ENCODE data around the gene PECR. TPM values are rescaled to one million over a fixed set of nuclear protein-coding genes. Genes with fewer than 3 reads are reported as not detected.

PECR gene
- total RNA-seq (10 to 100 TPM; 14.3 to 25.9 TPM), polyA plus RNA-seq (10 to 100 TPM; 10.6 to 12.5 TPM)
- long read RNA-seq, donor 1, partial matches to known transcripts: 0 of 3 reads
- long read RNA-seq, donor 1, other reads (novel, unspliced or antisense): 0 of 3 reads
- long read RNA-seq, donor 2: 0 reads
- long read RNA-seq, donor 3, partial matches to known transcripts: 0 of 4 reads
- long read RNA-seq, donor 3, other reads (novel, unspliced or antisense): 0 of 4 reads
- long read RNA-seq, donor 4: 0 reads
- long read RNA-seq, donor 5: 0 reads

DNA sequence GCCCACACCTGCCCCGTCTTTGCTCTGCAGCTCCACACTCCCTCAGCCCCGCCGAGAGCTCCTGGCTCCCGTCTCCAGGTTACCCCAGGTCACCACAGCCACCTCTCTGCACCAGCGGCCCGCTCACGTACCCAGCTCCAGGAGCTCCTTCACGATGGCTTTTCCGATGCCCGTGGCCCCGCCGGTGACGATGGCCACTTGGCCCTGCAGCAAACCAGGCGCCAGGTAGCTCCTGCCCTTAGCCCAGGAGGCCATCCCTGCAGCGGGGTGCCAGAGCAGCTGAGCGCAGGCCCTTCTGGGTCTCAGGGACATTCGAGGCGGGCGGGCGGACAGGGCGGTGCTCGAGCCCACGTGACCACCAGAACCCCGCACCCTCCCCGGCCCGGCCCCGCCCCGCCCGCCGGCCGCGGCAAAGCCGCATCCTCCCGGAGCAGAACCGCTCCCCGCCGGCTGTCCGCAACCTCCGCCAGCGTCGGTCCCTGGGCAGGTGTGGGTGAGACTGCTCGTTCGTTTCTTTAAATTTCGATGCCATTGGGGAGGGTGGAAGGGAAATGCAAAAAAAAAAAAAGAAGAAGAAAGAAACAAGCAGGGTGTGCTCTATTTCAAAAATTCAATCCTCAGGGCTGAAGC is at the start of gene PECR, which contains the start of gene TMEM169:
Gene PECR (minus strand): TSS at position 323 of the 630 bp plus-strand sequence. CDS start 68 bp downstream, at position 255.
Gene TMEM169 (plus strand): TSS at position 433 of the 630 bp plus-strand sequence. CDS start 14,045 bp downstream, outside the sequence.
- peak; percentile 70 to 81 (median 75) for DNase-seq
- Histone ChIP-seq H3K27me3 (ENCODE audit: control insufficient read depth in 3 of 3, insufficient read depth in 3 of 3, low read length in 2 of 3) (peaks cover 0 to 3% (median 3%) of the 10 kb centered on the region in 3 donors), H3K4me3 (peak within 1 kb of the TSS; percentile 98), H3K9me3 (ENCODE audit: control insufficient read depth in 4 of 4, insufficient read depth in 3 of 4, low read length in 3 of 4) (no peaks in the 10 kb centered on the region), H3K36me3 (ENCODE audit: control insufficient read depth in 4 of 4, insufficient read depth in 4 of 4, low read length in 4 of 4) (no peaks in the 10 kb centered on the region), H3K4me1 (ENCODE audit: control insufficient read depth in 5 of 5, insufficient read depth in 5 of 5, low read length in 5 of 5) (peaks cover 0 to 14% (median 0%) of the 10 kb centered on the region in 5 donors), H3K27ac (ENCODE audit: low read depth in 1 of 2, low read length in 1 of 2) (peak within 1 kb of the TSS in 1 of 2 donors; percentile 87), H3K9ac (ENCODE audit: insufficient read depth in 1 of 2, low read length in 2 of 2) (peak within 1 kb of the TSS in 1 of 2 donors; percentile 76)
- peak; percentile 96 for ATAC-seq (ENCODE audit: insufficient read depth, low FRiP score)
- WGBS, 2 donors: 1% methylated on average over 42 to 44 of the region's 44 CpGs
- TF ChIP-seq, protein P1, sequence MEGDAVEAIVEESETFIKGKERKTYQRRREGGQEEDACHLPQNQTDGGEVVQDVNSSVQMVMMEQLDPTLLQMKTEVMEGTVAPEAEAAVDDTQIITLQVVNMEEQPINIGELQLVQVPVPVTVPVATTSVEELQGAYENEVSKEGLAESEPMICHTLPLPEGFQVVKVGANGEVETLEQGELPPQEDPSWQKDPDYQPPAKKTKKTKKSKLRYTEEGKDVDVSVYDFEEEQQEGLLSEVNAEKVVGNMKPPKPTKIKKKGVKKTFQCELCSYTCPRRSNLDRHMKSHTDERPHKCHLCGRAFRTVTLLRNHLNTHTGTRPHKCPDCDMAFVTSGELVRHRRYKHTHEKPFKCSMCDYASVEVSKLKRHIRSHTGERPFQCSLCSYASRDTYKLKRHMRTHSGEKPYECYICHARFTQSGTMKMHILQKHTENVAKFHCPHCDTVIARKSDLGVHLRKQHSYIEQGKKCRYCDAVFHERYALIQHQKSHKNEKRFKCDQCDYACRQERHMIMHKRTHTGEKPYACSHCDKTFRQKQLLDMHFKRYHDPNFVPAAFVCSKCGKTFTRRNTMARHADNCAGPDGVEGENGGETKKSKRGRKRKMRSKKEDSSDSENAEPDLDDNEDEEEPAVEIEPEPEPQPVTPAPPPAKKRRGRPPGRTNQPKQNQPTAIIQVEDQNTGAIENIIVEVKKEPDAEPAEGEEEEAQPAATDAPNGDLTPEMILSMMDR (IDR thresholded peaks at IDR 0.05; ENCODE audit: control extremely low read depth, extremely low read depth): no peak

DNA sequence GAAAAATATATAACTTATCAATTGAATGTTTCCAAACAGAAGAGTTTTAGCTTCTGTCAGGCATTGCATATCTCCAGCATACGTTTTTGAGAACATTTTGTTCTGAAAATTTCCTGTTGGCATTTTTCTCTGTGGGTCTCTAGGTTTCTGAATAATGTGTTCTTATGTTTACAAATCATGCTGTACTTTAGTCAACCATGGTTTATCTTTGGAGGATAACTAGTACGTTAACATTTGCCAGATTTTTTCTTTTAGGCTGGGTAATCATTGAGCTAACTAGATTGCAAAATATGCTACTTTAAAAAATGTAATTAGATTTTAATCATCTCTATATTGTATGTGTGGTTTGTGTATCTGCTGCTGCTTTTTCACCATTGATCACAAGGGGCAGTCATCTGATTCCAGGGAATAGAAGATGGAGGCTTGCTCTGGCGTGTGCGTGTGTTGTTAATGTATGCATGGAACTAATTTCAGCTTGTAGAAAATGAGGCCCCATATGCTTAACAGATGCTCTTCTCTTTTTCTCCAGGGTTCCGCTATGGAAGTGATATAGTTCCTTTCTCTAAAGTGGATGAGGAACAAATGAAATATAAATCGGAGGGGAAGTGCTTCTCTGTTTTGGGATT is 48.9 kb upstream of the PECR start:
- Histone ChIP-seq H3K27ac (ENCODE audit: low read depth in 1 of 2, low read length in 1 of 2) (no peak overlapping the region), H3K4me1 (ENCODE audit: control insufficient read depth in 5 of 5, insufficient read depth in 5 of 5, low read length in 5 of 5) (peaks cover 0 to 10% (median 0%) of the 10 kb centered on the region in 5 donors)
- ATAC-seq (ENCODE audit: insufficient read depth, low FRiP score): no peak

DNA sequence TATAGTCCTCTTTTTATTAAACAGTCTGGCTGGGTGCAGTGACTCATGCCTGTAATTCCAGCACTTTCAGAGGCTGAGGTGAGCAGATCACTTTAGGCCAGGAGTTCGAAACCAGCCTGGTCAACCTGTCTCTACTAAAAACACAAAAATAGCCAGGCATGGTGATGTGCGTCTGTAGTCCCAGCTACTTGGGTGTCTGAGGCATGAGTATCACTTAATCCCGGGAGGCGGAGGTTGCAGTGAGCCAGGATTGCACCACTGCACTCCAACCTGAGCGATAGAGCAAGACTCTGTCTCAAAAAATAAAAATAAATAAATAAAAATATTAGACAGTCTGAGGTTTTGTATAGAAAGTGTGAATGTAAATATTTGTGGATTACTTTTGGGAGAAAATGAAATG is 45.3 kb upstream of the PECR start:
- H3K9ac ChIP-seq (ENCODE audit: insufficient read depth in 1 of 2, low read length in 2 of 2): no peak overlapping the region
- DNase-seq: no peak
- H3K9me3 ChIP-seq (ENCODE audit: control insufficient read depth in 4 of 4, insufficient read depth in 3 of 4, low read length in 3 of 4): no peaks in the 10 kb centered on the region
- H3K27me3 ChIP-seq (ENCODE audit: control insufficient read depth in 3 of 3, insufficient read depth in 3 of 3, low read length in 2 of 3): no peaks in the 10 kb centered on the region
- TF ChIP-seq, protein P1 (IDR thresholded peaks at IDR 0.05; ENCODE audit: control extremely low read depth, extremely low read depth): no peak
- WGBS, 2 donors: 55 to 91% methylated on average over 5 of the region's 5 CpGs
- ATAC-seq (ENCODE audit: insufficient read depth, low FRiP score): no peak
- H3K4me3 ChIP-seq: no peak overlapping the region
- peaks cover 13 to 63% (median 48%) of the 10 kb centered on the region in 4 donors for H3K36me3 ChIP-seq (ENCODE audit: control insufficient read depth in 4 of 4, insufficient read depth in 4 of 4, low read length in 4 of 4)
- peaks cover 0 to 10% (median 0%) of the 10 kb centered on the region in 5 donors for H3K4me1 ChIP-seq (ENCODE audit: control insufficient read depth in 5 of 5, insufficient read depth in 5 of 5, low read length in 5 of 5)
- no peak overlapping the region for H3K27ac ChIP-seq (ENCODE audit: low read depth in 1 of 2, low read length in 1 of 2)

More for the DNA sequence above, 48.9 kb upstream of the PECR start:
- Histone ChIP-seq H3K9ac (ENCODE audit: insufficient read depth in 1 of 2, low read length in 2 of 2) (no peak overlapping the region), H3K4me3 (no peak overlapping the region), H3K9me3 (ENCODE audit: control insufficient read depth in 4 of 4, insufficient read depth in 3 of 4, low read length in 3 of 4) (no peaks in the 10 kb centered on the region), H3K27me3 (ENCODE audit: control insufficient read depth in 3 of 3, insufficient read depth in 3 of 3, low read length in 2 of 3) (no peaks in the 10 kb centered on the region), H3K36me3 (ENCODE audit: control insufficient read depth in 4 of 4, insufficient read depth in 4 of 4, low read length in 4 of 4) (peaks cover 21 to 68% (median 57%) of the 10 kb centered on the region in 4 donors)
- TF ChIP-seq, protein P1 (IDR thresholded peaks at IDR 0.05; ENCODE audit: control extremely low read depth, extremely low read depth): no peak
- peak in 2 of 3 donors; percentile 47 to 56 for DNase-seq
- 53 to 74% methylated on average over 6 of the region's 6 CpGs for WGBS, 2 donors
